ENCODE measurements around the gene FTO. TPM values are rescaled to one million over a fixed set of nuclear protein-coding genes. Genes with fewer than 3 reads are reported as not detected.

FTO gene
- total RNA-seq, 1 donor from 2014 or later = 75.6 TPM

DNA sequence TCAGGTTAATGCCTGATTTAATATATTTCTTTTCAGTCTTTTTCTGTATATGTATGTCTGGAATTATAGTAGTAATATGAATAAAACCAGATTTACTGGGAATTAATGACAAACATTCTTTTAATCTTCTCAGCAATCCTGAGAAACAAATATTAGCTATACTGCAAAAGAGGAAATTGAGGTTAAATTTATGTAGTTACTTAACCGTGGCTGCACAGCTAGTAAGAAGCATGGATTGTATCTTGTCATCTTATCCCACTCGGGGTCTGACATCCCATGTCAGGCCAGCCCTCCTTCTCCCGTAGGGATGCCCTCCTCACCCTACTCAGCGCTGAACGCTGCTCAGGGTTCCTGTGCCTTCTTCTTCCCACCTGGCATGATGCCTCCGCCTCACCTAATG lies 143.0 kb downstream of the FTO start:
- peak; percentile 40 for ATAC-seq
- Histone ChIP-seq H3K27me3 (no peaks in the 10 kb centered on the region), H3K4me3 (no peak overlapping the region), H3K9me3 (no peaks in the 10 kb centered on the region), H3K27ac (no peak overlapping the region), H3K36me3 (peaks cover 4% of the 10 kb centered on the region), H3K4me1 (no peaks in the 10 kb centered on the region)
- TF ChIP-seq, protein P1, sequence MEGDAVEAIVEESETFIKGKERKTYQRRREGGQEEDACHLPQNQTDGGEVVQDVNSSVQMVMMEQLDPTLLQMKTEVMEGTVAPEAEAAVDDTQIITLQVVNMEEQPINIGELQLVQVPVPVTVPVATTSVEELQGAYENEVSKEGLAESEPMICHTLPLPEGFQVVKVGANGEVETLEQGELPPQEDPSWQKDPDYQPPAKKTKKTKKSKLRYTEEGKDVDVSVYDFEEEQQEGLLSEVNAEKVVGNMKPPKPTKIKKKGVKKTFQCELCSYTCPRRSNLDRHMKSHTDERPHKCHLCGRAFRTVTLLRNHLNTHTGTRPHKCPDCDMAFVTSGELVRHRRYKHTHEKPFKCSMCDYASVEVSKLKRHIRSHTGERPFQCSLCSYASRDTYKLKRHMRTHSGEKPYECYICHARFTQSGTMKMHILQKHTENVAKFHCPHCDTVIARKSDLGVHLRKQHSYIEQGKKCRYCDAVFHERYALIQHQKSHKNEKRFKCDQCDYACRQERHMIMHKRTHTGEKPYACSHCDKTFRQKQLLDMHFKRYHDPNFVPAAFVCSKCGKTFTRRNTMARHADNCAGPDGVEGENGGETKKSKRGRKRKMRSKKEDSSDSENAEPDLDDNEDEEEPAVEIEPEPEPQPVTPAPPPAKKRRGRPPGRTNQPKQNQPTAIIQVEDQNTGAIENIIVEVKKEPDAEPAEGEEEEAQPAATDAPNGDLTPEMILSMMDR (IDR thresholded peaks at IDR 0.05) = no peak
- no peak for DNase-seq
- intact Hi-C loops (cut with DNase I) = no loop called here

DNA sequence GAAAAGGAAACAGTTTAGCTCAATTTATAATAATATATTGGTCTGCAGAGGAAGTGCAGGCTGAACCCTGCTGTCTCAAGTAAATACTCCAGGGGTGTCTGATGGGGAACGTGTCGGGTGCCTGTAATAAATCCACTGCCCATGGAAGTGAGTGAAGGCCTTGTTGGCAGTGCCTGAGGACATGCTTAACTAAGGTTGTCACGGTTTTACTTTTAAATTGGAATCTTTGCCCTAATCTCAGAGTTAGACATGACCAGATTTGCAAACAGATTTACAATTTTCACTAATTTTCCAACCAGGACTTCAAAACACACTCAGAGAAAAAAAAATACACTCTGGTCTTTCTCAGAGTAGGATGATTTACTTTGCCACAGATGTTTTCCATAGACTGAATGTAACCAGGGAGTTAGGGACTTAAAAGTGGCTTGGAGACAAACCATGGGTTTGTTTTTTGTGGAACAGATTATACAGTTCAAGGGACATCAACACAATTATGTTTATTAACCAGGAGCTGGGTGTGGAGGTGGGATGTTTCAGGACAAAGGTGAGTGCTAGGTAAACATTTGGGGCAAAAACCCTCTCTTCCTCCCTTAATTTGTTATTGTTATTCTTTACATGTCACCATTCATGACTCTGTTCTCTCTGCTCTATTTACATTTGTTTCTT lies 144.5 kb downstream of the FTO start:
- Histone ChIP-seq H3K36me3 (peaks cover 4% of the 10 kb centered on the region), H3K9me3 (no peaks in the 10 kb centered on the region), H3K4me1 (no peaks in the 10 kb centered on the region), H3K27me3 (no peaks in the 10 kb centered on the region), H3K4me3 (no peak overlapping the region), H3K27ac (no peak overlapping the region)
- DNase-seq (no peak), ATAC-seq (no peak)
- TF ChIP-seq, protein P1 (IDR thresholded peaks at IDR 0.05) = no peak
- intact Hi-C loops (cut with DNase I) = no loop called here

DNA sequence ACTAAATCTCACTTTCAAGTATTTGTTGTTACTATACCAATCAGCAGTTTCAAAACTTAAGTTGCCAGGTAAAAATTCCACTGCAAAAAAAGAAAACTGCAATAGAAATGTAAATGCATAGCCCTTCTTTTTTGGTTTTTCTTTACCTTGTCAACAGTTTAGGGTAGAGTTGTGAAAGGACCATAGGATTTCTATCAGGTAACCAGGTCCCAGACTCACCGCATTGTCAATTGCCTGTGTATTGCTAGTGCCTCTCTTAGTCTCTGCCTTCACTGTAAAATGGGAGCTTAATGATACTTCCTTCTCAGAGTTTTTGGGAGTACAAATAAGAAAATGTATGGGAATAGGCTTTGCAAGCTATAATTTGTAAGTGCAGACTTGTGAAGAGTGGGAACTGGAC lies 145.0 kb downstream of the FTO start:
- Histone ChIP-seq H3K27me3 (no peaks in the 10 kb centered on the region), H3K4me1 (no peaks in the 10 kb centered on the region), H3K9me3 (no peaks in the 10 kb centered on the region), H3K27ac (no peak overlapping the region), H3K36me3 (peaks cover 4% of the 10 kb centered on the region), H3K4me3 (no peak overlapping the region)
- TF ChIP-seq, protein P1 (IDR thresholded peaks at IDR 0.05) = no peak
- DNase-seq (no peak), ATAC-seq (no peak)
- intact Hi-C loops (cut with DNase I) = no loop called here

DNA sequence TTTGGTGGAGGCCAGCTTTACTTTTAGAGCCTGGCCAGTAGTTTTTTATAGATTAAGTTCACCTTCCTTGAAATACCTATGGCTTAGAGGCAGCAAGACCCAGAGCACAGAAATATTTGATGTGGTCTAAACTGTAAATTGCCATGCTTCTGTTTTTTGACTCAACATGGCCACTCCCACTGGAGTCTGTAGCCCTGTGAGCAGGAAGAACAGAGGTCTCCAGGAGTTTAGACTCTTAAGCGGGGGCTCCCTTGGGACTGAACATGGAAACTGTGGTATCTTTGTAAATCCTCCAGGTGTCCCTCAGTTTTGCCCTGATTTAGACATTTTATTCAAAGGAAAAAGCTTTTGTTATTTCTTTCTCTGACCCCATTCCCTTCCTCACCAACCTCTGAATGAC lies 145.6 kb downstream of the FTO start:
- TF ChIP-seq, protein P1 (IDR thresholded peaks at IDR 0.05) = no peak
- no peak overlapping the region for H3K27ac ChIP-seq
- ATAC-seq (no peak), DNase-seq (no peak)
- H3K9me3 ChIP-seq = no peaks in the 10 kb centered on the region
- H3K27me3 ChIP-seq = no peaks in the 10 kb centered on the region
- no peaks in the 10 kb centered on the region for H3K4me1 ChIP-seq
- no peak overlapping the region for H3K4me3 ChIP-seq
- intact Hi-C loops (cut with DNase I) = no loop called here
- peaks cover 4% of the 10 kb centered on the region for H3K36me3 ChIP-seq

DNA sequence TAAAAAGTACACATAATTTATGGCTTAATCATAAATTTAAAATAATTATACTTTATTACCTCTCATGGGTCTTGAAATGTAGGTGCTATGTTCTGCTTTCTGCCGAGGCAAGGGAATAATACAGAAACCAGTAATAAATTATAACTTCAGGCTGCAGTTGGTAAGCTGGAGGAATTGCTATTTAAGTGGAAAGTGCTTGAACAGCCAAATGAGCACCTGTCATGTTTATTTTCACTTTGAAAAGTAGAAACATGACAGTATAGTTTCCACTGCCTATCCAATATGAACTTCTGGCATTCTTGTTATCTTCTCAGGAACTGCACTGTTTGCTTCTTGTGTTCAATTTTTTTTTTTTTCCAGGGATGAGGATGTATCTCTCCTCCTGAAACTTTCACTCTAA lies 146.0 kb downstream of the FTO start:
- no peak for ATAC-seq
- Histone ChIP-seq H3K4me3 (no peak overlapping the region), H3K36me3 (peaks cover 4% of the 10 kb centered on the region), H3K9me3 (no peaks in the 10 kb centered on the region), H3K27ac (no peak overlapping the region), H3K4me1 (no peaks in the 10 kb centered on the region), H3K27me3 (no peaks in the 10 kb centered on the region)
- TF ChIP-seq, protein P1 (IDR thresholded peaks at IDR 0.05) = no peak
- intact Hi-C loops (cut with DNase I) = no loop called here
- no peak for DNase-seq

DNA sequence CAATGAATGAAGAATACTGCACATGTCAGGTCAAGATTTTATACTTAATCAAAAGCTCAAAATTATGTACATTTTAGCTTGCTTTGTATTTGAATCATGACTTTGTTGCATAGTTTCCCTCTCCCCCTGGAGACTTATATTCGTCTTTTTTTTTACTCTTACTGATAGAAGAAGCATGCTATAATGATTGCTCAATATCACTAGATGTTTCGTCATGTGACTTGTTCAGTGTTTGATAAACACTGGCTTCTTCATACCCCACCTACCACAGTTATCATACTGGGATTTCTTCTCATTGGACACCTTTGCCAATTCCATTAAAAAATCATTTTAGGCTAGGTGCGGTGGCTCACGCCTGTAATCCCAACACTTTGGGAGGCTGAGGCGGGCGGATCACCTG lies 148.7 kb downstream of the FTO start:
- Histone ChIP-seq H3K4me1 (no peaks in the 10 kb centered on the region), H3K27ac (no peak overlapping the region), H3K9me3 (no peaks in the 10 kb centered on the region), H3K27me3 (no peaks in the 10 kb centered on the region), H3K36me3 (no peaks in the 10 kb centered on the region), H3K4me3 (no peak overlapping the region)
- ATAC-seq = no peak
- TF ChIP-seq, protein P1 (IDR thresholded peaks at IDR 0.05) = no peak
- intact Hi-C loops (cut with DNase I) = no loop called here
- no peak for DNase-seq

Data from upper lobe of right lung (tissue), 1 donor.